GM12878 (cell line): Measurements from ENCODE around the gene TMTC1. TPM values are rescaled to one million over a fixed set of nuclear protein-coding genes. Genes with fewer than 3 reads are reported as not detected.

Experiments used
- ATAC-seq: fragments of 200-7000 bp; cut with Tn5 transposase; 3 replicates; pipeline ENCODE4 v1.9.1; 2020; ENCODE audit warnings: mild to moderate bottlenecking, moderate library complexity
- BruUV-seq: library from RNA; stranded (reverse); fragments of 400-500 nt; replicated peaks from 2 replicates; lab custom pipeline; 2021; lab: Mats Ljungman, UMichigan
- CTCF ChIA-PET: fragments of 300-600 bp; sonication (Branson Sonifier 250); formaldehyde crosslinking; extraction: SDS; loops from one replicate; lab custom pipeline; 2021; ENCODE audit warnings: inconsistent platforms; lab: Yijun Ruan, JAX
- POLR2A ChIA-PET: fragments of 350-600 bp; formaldehyde crosslinking; extraction: SDS; loops from one replicate; lab custom pipeline; 2021; ENCODE audit warnings: inconsistent platforms; lab: Charles Lee
- RAD21 ChIA-PET: fragments of 300-600 bp; sonication (Branson Sonifier 250); formaldehyde crosslinking; loops from one replicate; lab custom pipeline; 2023; ENCODE audit warnings: antibody characterized with exemption; ENCODE audit not compliant: unreplicated experiment; lab: Charles Lee
- SMC1A ChIA-PET: fragments of 300-600 bp; sonication (Branson Sonifier 250); formaldehyde crosslinking; loops from one replicate; lab custom pipeline; 2023; ENCODE audit not compliant: unreplicated experiment, uncharacterized antibody; lab: Charles Lee
- DNase-seq: peaks from one replicate; pipeline ENCODE4 v3.0.0-alpha.2; 2011; ENCODE audit warnings: low read depth, low spot score
- FAIRE-seq: peaks from 3 replicates; lab custom pipeline; 2011; peaks lifted over from hg19 to GRCh38; lab: Jason Lieb, UNC
- H2AFZ ChIP-seq: 2 replicates; pipeline ENCODE4 v1.6.0; 2011; ENCODE audit warnings: low read depth, low read length, control low read depth; ENCODE audit not compliant: control insufficient read depth
- H3K27ac ChIP-seq: 2 replicates; pipeline ENCODE4 v1.5.1; 2011; ENCODE audit warnings: control low read depth; ENCODE audit not compliant: control insufficient read depth, insufficient read depth
- H3K27me3 ChIP-seq, 2 experiments: replicated peaks in 1 of 2; 2 replicates each; pipeline versions ENCODE4 v1.6.0 to v1.6.1; 2011; ENCODE audit warnings: low read length in 1 of 2; ENCODE audit not compliant: control insufficient read depth in 2 of 2, insufficient read depth in 2 of 2
- H3K36me3 ChIP-seq, 2 experiments: 2 replicates each; pipeline ENCODE4 v1.5.1; 2011; ENCODE audit warnings: low read length in 1 of 2; ENCODE audit not compliant: control insufficient read depth in 2 of 2, insufficient read depth in 2 of 2
- H3K4me1 ChIP-seq: 2 replicates; pipeline ENCODE4 v1.6.1; 2011; ENCODE audit warnings: mild to moderate bottlenecking, low read length, moderate library complexity, mixed read lengths; ENCODE audit not compliant: control insufficient read depth, insufficient read depth
- H3K4me2 ChIP-seq: 2 replicates; pipeline ENCODE4 v1.6.0; 2011; ENCODE audit warnings: control low read depth; ENCODE audit not compliant: control insufficient read depth, insufficient read depth
- H3K4me3 ChIP-seq: fragments of 200-600 bp; sonication (generic); 2 replicates; pipeline ENCODE4 v1.5.1; 2016
- H3K79me2 ChIP-seq: 2 replicates; pipeline ENCODE4 v1.6.0; 2011; ENCODE audit warnings: low read length; ENCODE audit not compliant: control insufficient read depth, insufficient read depth
- H3K9ac ChIP-seq: 2 replicates; pipeline ENCODE4 v1.8.0; 2011; ENCODE audit warnings: low read length, control low read depth, mixed read lengths; ENCODE audit not compliant: control insufficient read depth, insufficient read depth
- H3K9me3 ChIP-seq: replicated peaks from 3 replicates; pipeline ENCODE4 v1.5.1; 2011; ENCODE audit warnings: mild to moderate bottlenecking, low read length; ENCODE audit not compliant: control insufficient read depth, insufficient read depth
- H4K20me1 ChIP-seq: 2 replicates; pipeline ENCODE4 v1.6.0; 2011; ENCODE audit not compliant: control insufficient read depth, insufficient read depth
- MEF2B ChIP-seq: fragments of 450-650 bp; IDR thresholded peaks from 2 replicates; pipeline ENCODE4 v1.6.1; 2018; ENCODE audit warnings: mild to moderate bottlenecking, moderate library complexity; ENCODE audit not compliant: partially characterized antibody, poor library complexity, severe bottlenecking
- RB1 ChIP-seq: fragments of 450-650 bp; formaldehyde crosslinking; IDR thresholded peaks from 2 replicates; pipeline ENCODE4 v1.6.1; 2017; ENCODE audit warnings: mild to moderate bottlenecking, borderline replicate concordance
- SUPT20H ChIP-seq: IDR thresholded peaks from 2 replicates; pipeline ENCODE4 v1.6.1; 2011; ENCODE audit warnings: low read depth, mild to moderate bottlenecking, low read length, moderate library complexity, borderline replicate concordance; ENCODE audit not compliant: control insufficient read depth
- WRNIP1 ChIP-seq: IDR thresholded peaks from 2 replicates; pipeline ENCODE4 v1.6.1; 2011; ENCODE audit warnings: low read depth, low read length, improper control_type of control experiment, borderline replicate concordance
- ZNF622 ChIP-seq: fragments of 450-650 bp; IDR thresholded peaks from 2 replicates; pipeline ENCODE4 v1.6.1; 2017; ENCODE audit warnings: mild to moderate bottlenecking, inconsistent platforms
- WGBS: methylation state at CpG from one replicate; pipeline ENCODE4 v1.1.6; 2016; ENCODE audit warnings: low lambda C conversion rate; ENCODE audit not compliant: insufficient replicate concordance, insufficient coverage; ENCODE audit errors: missing lambda C conversion rate; 5-methylcytosine and 5-hydroxymethylcytosine counted together
- in situ Hi-C: fragments of 300-500 bp; cut with MboI; formaldehyde crosslinking; loops from 9 replicates; pipeline ENCODE4 v1.14.3; 2018; ENCODE audit warnings: mixed read lengths
- intact Hi-C: fragments of 100-400 bp; cut with micrococcal nuclease; formaldehyde crosslinking; loops from one replicate; pipeline ENCODE4 v1.14.2; 2022; ENCODE audit not compliant: unreplicated experiment
- polyA plus RNA-seq, 11 experiments: library from polyadenylated mRNA; depleted of rRNA in 4 of 11; unstranded in 6 of 11; stranded (reverse) in 5 of 11; fragments of >200 nt; fragmentation: Nextera tagmentation in 4 of 11; fragmentation: Illumina TruSeq in 1 of 11; extraction: Ambion mirVana in 4 of 11; extraction: Trizol in 1 of 11; gene quantifications; 1 replicate in 1 of 11; 2 replicates in 10 of 11; pipeline versions ENCODE4 v1.2.1 to v1.2.3, GENCODE V29; 2011 to 2016; ENCODE audit warnings: inconsistent platforms in 2 of 11, missing spikeins in 2 of 11, low read depth in 1 of 11
- total RNA-seq, 4 experiments: library from RNA; depleted of rRNA in 3 of 4; stranded (reverse); fragments of >200 nt in 3 of 4; fragmentation: Illumina TruSeq in 1 of 4; extraction: Trizol in 1 of 4; gene quantifications; 2 replicates each; pipeline versions ENCODE4 v1.2.1 to v1.2.3, GENCODE V29; 2013 to 2021
- TF ChIP-seq, protein P1 (sequence below): fragments of 450-650 bp; IDR thresholded peaks from 2 replicates; pipeline ENCODE4 v1.6.1; 2017; ENCODE audit warnings: low read depth, mild to moderate bottlenecking, moderate library complexity
- TF ChIP-seq, protein P2 (sequence below): IDR thresholded peaks from 2 replicates; pipeline ENCODE4 v1.6.1; 2012; ENCODE audit warnings: low read depth, low read length, improper control_type of control experiment

Gene TMTC1
- total and polyA plus RNA-seq, 10 of the 15 experiments (the other 5 are each of a cell fraction or from before 2014, with no cell fraction given), result 0.10 to 20.9 (median 0.57) TPM

DNA sequence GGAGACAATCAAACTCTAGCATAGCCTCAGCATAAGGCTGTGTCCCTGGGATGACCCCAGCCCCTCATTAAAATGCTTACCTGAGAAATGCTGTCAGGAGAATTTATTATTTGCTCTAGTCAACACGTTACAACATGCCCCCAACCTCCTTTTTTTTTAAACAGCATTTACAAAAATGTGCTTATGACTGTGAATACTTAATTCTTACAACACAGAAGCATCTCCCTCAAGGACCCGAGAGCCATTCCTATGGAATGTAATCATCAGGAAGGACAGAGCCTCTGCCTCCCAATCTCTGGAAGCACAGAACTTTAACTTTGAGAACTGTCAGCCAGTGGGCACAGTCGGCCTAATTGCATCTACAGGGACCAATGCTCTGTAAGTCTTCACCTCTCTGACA, 149.7 kb downstream of the TMTC1 start:
- no peak for ATAC-seq
- TF ChIP-seq, protein P1, sequence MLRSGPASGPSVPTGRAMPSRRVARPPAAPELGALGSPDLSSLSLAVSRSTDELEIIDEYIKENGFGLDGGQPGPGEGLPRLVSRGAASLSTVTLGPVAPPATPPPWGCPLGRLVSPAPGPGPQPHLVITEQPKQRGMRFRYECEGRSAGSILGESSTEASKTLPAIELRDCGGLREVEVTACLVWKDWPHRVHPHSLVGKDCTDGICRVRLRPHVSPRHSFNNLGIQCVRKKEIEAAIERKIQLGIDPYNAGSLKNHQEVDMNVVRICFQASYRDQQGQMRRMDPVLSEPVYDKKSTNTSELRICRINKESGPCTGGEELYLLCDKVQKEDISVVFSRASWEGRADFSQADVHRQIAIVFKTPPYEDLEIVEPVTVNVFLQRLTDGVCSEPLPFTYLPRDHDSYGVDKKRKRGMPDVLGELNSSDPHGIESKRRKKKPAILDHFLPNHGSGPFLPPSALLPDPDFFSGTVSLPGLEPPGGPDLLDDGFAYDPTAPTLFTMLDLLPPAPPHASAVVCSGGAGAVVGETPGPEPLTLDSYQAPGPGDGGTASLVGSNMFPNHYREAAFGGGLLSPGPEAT, result no peak
- no peak for TF ChIP-seq ZNF622
- no peak for TF ChIP-seq RB1
- no peak for TF ChIP-seq SUPT20H
- TF ChIP-seq, protein P2, sequence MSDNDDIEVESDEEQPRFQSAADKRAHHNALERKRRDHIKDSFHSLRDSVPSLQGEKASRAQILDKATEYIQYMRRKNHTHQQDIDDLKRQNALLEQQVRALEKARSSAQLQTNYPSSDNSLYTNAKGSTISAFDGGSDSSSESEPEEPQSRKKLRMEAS, result no peak
- no peak for TF ChIP-seq WRNIP1
- no peak for TF ChIP-seq MEF2B
- no peak overlapping the region for H3K9ac ChIP-seq
- intact Hi-C loops (no loop called here), in situ Hi-C loops (no loop called here)
- RAD21 ChIA-PET, result no interaction called here
- no peaks in the 10 kb centered on the region for H3K9me3 ChIP-seq
- CTCF ChIA-PET, result no interaction called here
- DNase-seq, result no peak
- POLR2A ChIA-PET, result no interaction called here
- H3K4me3 ChIP-seq, result no peak overlapping the region
- no peaks in the 10 kb centered on the region for H3K4me1 ChIP-seq
- no TSS peak for BruUV-seq
- no peak overlapping the region for H3K27ac ChIP-seq
- no peaks in the 10 kb centered on the region for H3K79me2 ChIP-seq
- H2AFZ ChIP-seq, result no peak overlapping the region
- H3K27me3 ChIP-seq, result no peaks in the 10 kb centered on the region
- no peak for FAIRE-seq
- SMC1A ChIA-PET, result no interaction called here
- H4K20me1 ChIP-seq, result no peaks in the 10 kb centered on the region
- H3K36me3 ChIP-seq, result no peaks in the 10 kb centered on the region
- 6% methylated on average over 3 of the region's 3 CpGs for WGBS
- H3K4me2 ChIP-seq, result no peak overlapping the region
